K562 (cell line): ENCODE results near the gene ERMARD. TPM values are rescaled to one million over a fixed set of nuclear protein-coding genes. Genes with fewer than 3 reads are reported as not detected.

ENCODE experiments used
- ATAC-seq: fragments of 200-7000 bp; cut with Tn5 transposase; 3 replicates; pipeline ENCODE4 v1.9.1; 2020; ENCODE audit warnings: moderate library complexity
- BruUV-seq: library from RNA; stranded (reverse); fragments of 400-500 nt; replicated peaks from 2 replicates; lab custom pipeline; 2021; lab: Mats Ljungman, UMichigan
- CTCF ChIA-PET: fragments of 300-600 bp; formaldehyde crosslinking; extraction: SDS; loops from one replicate; lab custom pipeline; 2021; ENCODE audit warnings: low intra/inter-chr PET ratio; lab: Yijun Ruan, JAX
- POLR2A ChIA-PET: fragments of 300-600, 350-650 bp; sonication (Branson Sonifier 250); formaldehyde crosslinking; extraction: SDS; loops from one replicate; lab custom pipeline; 2021; ENCODE audit warnings: antibody characterized with exemption, inconsistent platforms; lab: Yijun Ruan, JAX
- DNase-seq, 4 experiments: peaks; one replicate each; pipeline versions ENCODE4 v3.0.0 to v3.0.0-alpha.2; 2011 to 2018; ENCODE audit warnings: low spot score in 3 of 4, mixed read lengths in 3 of 4; ENCODE audit errors: extremely low read depth in 1 of 4
- FAIRE-seq: peaks from 2 replicates; lab custom pipeline; 2011; peaks lifted over from hg19 to GRCh38; lab: Jason Lieb, UNC
- H2AFZ ChIP-seq: 2 replicates; pipeline ENCODE4 v1.6.0; 2011; ENCODE audit warnings: low read depth, low read length, control low read depth, inconsistent platforms
- H3K27ac ChIP-seq: fragments of 200-600 bp; 3 replicates; pipeline ENCODE4 v1.8.0; 2011; ENCODE audit warnings: low read depth, mild to moderate bottlenecking, control low read depth, inconsistent platforms, low read length, moderate library complexity, mixed read lengths; ENCODE audit errors: extremely low read depth
- H3K27me3 ChIP-seq, 2 experiments: fragments of 300-600 bp in 1 of 2; 2 replicates in 1 of 2; 3 replicates in 1 of 2; pipeline versions ENCODE4 v1.6.0 to v1.8.0; 2011; ENCODE audit warnings: inconsistent platforms in 2 of 2, low read length in 2 of 2, mild to moderate bottlenecking in 1 of 2, mixed read lengths in 1 of 2, moderate library complexity in 1 of 2; ENCODE audit not compliant: control insufficient read depth in 2 of 2, insufficient read depth in 2 of 2
- H3K36me3 ChIP-seq: fragments of 300-600 bp; 3 replicates; pipeline ENCODE4 v1.8.0; 2011; ENCODE audit warnings: mild to moderate bottlenecking, low read length, inconsistent platforms; ENCODE audit not compliant: control insufficient read depth, insufficient read depth
- H3K4me1 ChIP-seq, 2 experiments: fragments of 200-600 bp in 1 of 2; replicated peaks in 1 of 2; 2 replicates in 1 of 2; 3 replicates in 1 of 2; pipeline versions ENCODE4 v1.5.1 to v1.8.0; 2011; ENCODE audit warnings: inconsistent platforms in 2 of 2, low read length in 2 of 2, mild to moderate bottlenecking in 1 of 2, mixed read lengths in 1 of 2, moderate library complexity in 1 of 2; ENCODE audit not compliant: control insufficient read depth in 2 of 2, insufficient read depth in 2 of 2
- H3K4me2 ChIP-seq: 2 replicates; pipeline ENCODE4 v1.6.1; 2011; ENCODE audit warnings: low read length, control low read depth, inconsistent platforms, mixed read lengths; ENCODE audit not compliant: insufficient read depth
- H3K4me3 ChIP-seq: fragments of 200-600 bp; sonication (generic), shearing (Covaris generic); 2 replicates; pipeline ENCODE4 v1.5.1; 2016; ENCODE audit warnings: control low read depth, inconsistent platforms
- H3K79me2 ChIP-seq: fragments of 200-600 bp; 3 replicates; pipeline ENCODE4 v1.8.0; 2011; ENCODE audit warnings: low read length, inconsistent platforms; ENCODE audit not compliant: control insufficient read depth, insufficient read depth
- H3K9ac ChIP-seq, 2 experiments: 2 replicates each; pipeline versions ENCODE4 v1.6.0 to v1.6.1; 2011; ENCODE audit warnings: low read depth in 2 of 2, low read length in 2 of 2, control low read depth in 1 of 2, inconsistent platforms in 1 of 2, mild to moderate bottlenecking in 1 of 2, mixed read lengths in 1 of 2; ENCODE audit not compliant: insufficient read depth in 1 of 2
- H3K9me1 ChIP-seq: one replicate; pipeline ENCODE4 v1.6.0; 2011; ENCODE audit warnings: inconsistent platforms, mild to moderate bottlenecking, low read length, moderate library complexity; ENCODE audit not compliant: control insufficient read depth, insufficient read depth
- H3K9me3 ChIP-seq: replicated peaks from 2 replicates; pipeline ENCODE4 v1.5.1; 2011; ENCODE audit warnings: low read depth, low read length, inconsistent platforms; ENCODE audit not compliant: control insufficient read depth, insufficient read depth
- H4K20me1 ChIP-seq: replicated peaks from 2 replicates; pipeline ENCODE4 v1.6.1; 2011; ENCODE audit warnings: low read length, inconsistent platforms, mixed read lengths; ENCODE audit not compliant: control insufficient read depth, insufficient read depth
- CBX3 ChIP-seq, 2 experiments: IDR thresholded peaks; 1 replicate in 1 of 2; 2 replicates in 1 of 2; pipeline ENCODE4 v1.6.1; 2012; ENCODE audit warnings: inconsistent platforms in 2 of 2, low read length in 2 of 2, borderline replicate concordance in 1 of 2, control low read depth in 1 of 2
- ETV6 ChIP-seq, 3 experiments: fragments of 150-350 bp in 1 of 3; sonication (generic) in 1 of 3; formaldehyde crosslinking in 1 of 3; IDR thresholded peaks; 2 replicates each; pipeline versions ENCODE4 v1.6.1 to v1.8.0; 2014 to 2022; ENCODE audit warnings: borderline replicate concordance in 2 of 3, low read depth in 2 of 3, antibody characterized with exemption in 1 of 3, low read length in 1 of 3, mild to moderate bottlenecking in 1 of 3, missing genetic modification reagents in 1 of 3
- FOXK1 ChIP-seq: sonication (generic); formaldehyde crosslinking; IDR thresholded peaks from 2 replicates; pipeline ENCODE4 v1.8.0; 2022; ENCODE audit warnings: missing genetic modification reagents, mild to moderate bottlenecking, borderline replicate concordance
- MBD1 ChIP-seq: fragments of 250-450 bp; sonication (Bioruptor Pico); IDR thresholded peaks from 2 replicates; pipeline ENCODE4 v1.8.0; 2022; ENCODE audit warnings: inconsistent platforms
- TAF15 ChIP-seq: fragments of 200-400 bp; formaldehyde crosslinking; IDR thresholded peaks from 2 replicates; pipeline ENCODE4 v1.6.1; 2017; ENCODE audit warnings: mild to moderate bottlenecking, low read depth, low read length, moderate library complexity
- ZNF263 ChIP-seq: sonication (generic); formaldehyde crosslinking; IDR thresholded peaks from 2 replicates; pipeline ENCODE4 v1.8.0; 2022; ENCODE audit warnings: mild to moderate bottlenecking, missing genetic modification reagents, borderline replicate concordance
- WGBS: fragments of 100-300 bp; shearing (Covaris generic); methylation state at CpG from one replicate; pipeline ENCODE4 v1.1.6; 2016; ENCODE audit warnings: low coverage, mixed read lengths; ENCODE audit not compliant: insufficient coverage; ENCODE audit errors: missing lambda C conversion rate; 5-methylcytosine and 5-hydroxymethylcytosine counted together
- in situ Hi-C: fragments of 300-500 bp; cut with MboI; formaldehyde crosslinking; loops from 4 replicates; pipeline ENCODE4 v1.15.0; 2018; ENCODE audit warnings: inconsistent platforms, mixed read lengths
- intact Hi-C: fragments of 100-400 bp; cut with micrococcal nuclease; formaldehyde crosslinking; loops from 2 replicates; pipeline ENCODE4 v1.14.2; 2022
- polyA plus RNA-seq, 8 experiments: library from polyadenylated mRNA; depleted of rRNA in 4 of 8; stranded (reverse) in 5 of 8; unstranded in 3 of 8; fragments of >200 nt; fragmentation: Nextera tagmentation in 2 of 8; fragmentation: Illumina TruSeq in 1 of 8; extraction: Ambion mirVana in 2 of 8; extraction: Trizol in 1 of 8; gene quantifications; 2 replicates each; pipeline versions ENCODE4 v1.2.1 to v1.2.3, GENCODE V29; 2011 to 2014; ENCODE audit warnings: inconsistent platforms in 1 of 8, missing spikeins in 1 of 8
- total RNA-seq, 7 experiments: library from RNA; depleted of rRNA in 6 of 7; stranded (reverse); fragments of >200 nt in 6 of 7; fragmentation: Illumina TruSeq in 2 of 7; extraction: Trizol in 2 of 7; gene quantifications; 2 replicates each; pipeline versions ENCODE4 v1.2.1 to v1.2.3, GENCODE V29; 2011 to 2021; ENCODE audit warnings: low replicate concordance in 1 of 7
- TF ChIP-seq, protein P1 (sequence below): fragments of 450-650 bp; conservative IDR thresholded peaks from 2 replicates; pipeline ENCODE4 v1.6.1; 2016; ENCODE audit warnings: missing genetic modification characterization, low read depth, mild to moderate bottlenecking, missing compliant biosample characterization, moderate library complexity
- TF ChIP-seq, protein P2 (sequence below): fragments of 250-450 bp; sonication (Bioruptor Pico); IDR thresholded peaks from 2 replicates; pipeline ENCODE4 v1.8.0; 2022; ENCODE audit warnings: inconsistent platforms, mild to moderate bottlenecking, moderate library complexity, borderline replicate concordance

Gene ERMARD
- total and polyA plus RNA-seq, 9 of the 15 experiments (the other 6 are each of a cell fraction or from before 2014, with no cell fraction given), result 14.5 to 68.6 (median 27.7) TPM

GRCh38 chr6:169779092-169779815 is 27.8 kb downstream of the ERMARD start:
- ATAC-seq, result no peak
- Histone ChIP-seq H3K4me2 (no peak overlapping the region), H3K79me2 (no peaks in the 10 kb centered on the region), H2AFZ (no peak overlapping the region), H4K20me1 (no peaks in the 10 kb centered on the region), H3K27me3 (no peaks in the 10 kb centered on the region), H3K9ac (no peak overlapping the region; a peak in 1 of 4 replicates), H3K9me3 (no peaks in the 10 kb centered on the region), H3K4me1 (peaks cover 0 to 3% of the 10 kb centered on the region in 2 experiments; a peak in 1 of 5 replicates), H3K36me3 (peaks cover 20% of the 10 kb centered on the region; the same call in 2 of the 3 replicates), H3K9me1 (no peaks in the 10 kb centered on the region), H3K4me3 (no peak overlapping the region), H3K27ac (no peak overlapping the region)
- FAIRE-seq, result no peak
- TF ChIP-seq CBX3 (IDR thresholded peaks at IDR 0.05; ENCODE audit: borderline replicate concordance in 1 of 2, low read length in 2 of 2), result no peak
- no peak for DNase-seq
- no TSS peak for BruUV-seq
- ChIA-PET CTCF (no interaction called here), POLR2A (interaction anchor here (0.9 kb wide), 1 partner anchor 27 kb away, joined by 4 read pairs; no protein-coding TSS in a partner anchor)
- in situ Hi-C loops, result no loop called here
- 69% methylated on average over 8 of the region's 8 CpGs for WGBS
- intact Hi-C loops, result no loop called here

- ChIA-PET POLR2A (interaction anchor here (0.9 to 1.0 kb wide), 2 partner anchors 14 to 28 kb away, joined by 4 read pairs; no protein-coding TSS in a partner anchor), CTCF (no interaction called here)
- Histone ChIP-seq H3K36me3 (peaks cover 20% of the 10 kb centered on the region; the same call in 2 of the 3 replicates), H3K9ac (no peak overlapping the region), H3K9me3 (no peaks in the 10 kb centered on the region), H2AFZ (no peak overlapping the region), H3K4me3 (no peak overlapping the region), H3K9me1 (no peaks in the 10 kb centered on the region), H4K20me1 (no peaks in the 10 kb centered on the region), H3K27ac (no peak overlapping the region), H3K27me3 (peaks cover 0 to 2% of the 10 kb centered on the region in 2 experiments; a peak in 1 of 5 replicates), H3K4me2 (no peak overlapping the region), H3K4me1 (peaks cover 0 to 6% of the 10 kb centered on the region in 2 experiments; a peak in 1 of 5 replicates), H3K79me2 (no peaks in the 10 kb centered on the region)
- intact Hi-C loops, result no loop called here
- no peak for ATAC-seq
- WGBS, result 33% methylated on average over 5 of the region's 5 CpGs
- in situ Hi-C loops, result no loop called here
- no peak for DNase-seq
- no TSS peak for BruUV-seq
- no peak for FAIRE-seq
- TF ChIP-seq TAF15 (no peak), ZNF263 (CRISPR knock-in tag) (no peak), ETV6 (IDR thresholded peaks at IDR 0.05; ENCODE audit: borderline replicate concordance in 1 of 2, low read depth in 2 of 2, low read length in 1 of 2) (no peak), ETV6 (CRISPR knock-in tag; IDR thresholded peaks at IDR 0.05; ENCODE audit: borderline replicate concordance) (no peak), MBD1 (CRISPR knock-in tag) (no peak), FOXK1 (CRISPR knock-in tag) (no peak)
- TF ChIP-seq, protein P1, sequence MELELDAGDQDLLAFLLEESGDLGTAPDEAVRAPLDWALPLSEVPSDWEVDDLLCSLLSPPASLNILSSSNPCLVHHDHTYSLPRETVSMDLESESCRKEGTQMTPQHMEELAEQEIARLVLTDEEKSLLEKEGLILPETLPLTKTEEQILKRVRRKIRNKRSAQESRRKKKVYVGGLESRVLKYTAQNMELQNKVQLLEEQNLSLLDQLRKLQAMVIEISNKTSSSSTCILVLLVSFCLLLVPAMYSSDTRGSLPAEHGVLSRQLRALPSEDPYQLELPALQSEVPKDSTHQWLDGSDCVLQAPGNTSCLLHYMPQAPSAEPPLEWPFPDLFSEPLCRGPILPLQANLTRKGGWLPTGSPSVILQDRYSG (tag), result no peak
- TF ChIP-seq, protein P2, sequence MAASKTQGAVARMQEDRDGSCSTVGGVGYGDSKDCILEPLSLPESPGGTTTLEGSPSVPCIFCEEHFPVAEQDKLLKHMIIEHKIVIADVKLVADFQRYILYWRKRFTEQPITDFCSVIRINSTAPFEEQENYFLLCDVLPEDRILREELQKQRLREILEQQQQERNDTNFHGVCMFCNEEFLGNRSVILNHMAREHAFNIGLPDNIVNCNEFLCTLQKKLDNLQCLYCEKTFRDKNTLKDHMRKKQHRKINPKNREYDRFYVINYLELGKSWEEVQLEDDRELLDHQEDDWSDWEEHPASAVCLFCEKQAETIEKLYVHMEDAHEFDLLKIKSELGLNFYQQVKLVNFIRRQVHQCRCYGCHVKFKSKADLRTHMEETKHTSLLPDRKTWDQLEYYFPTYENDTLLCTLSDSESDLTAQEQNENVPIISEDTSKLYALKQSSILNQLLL (CRISPR knock-in tag), result no peak
These were observed 28.5 kb downstream of the ERMARD start for GRCh38 chr6:169779896-169780295.
